H9 (cell line): Measurements from ENCODE around the gene PPFIBP2. TPM values are rescaled to one million over a fixed set of nuclear protein-coding genes. Genes with fewer than 3 reads are reported as not detected.
A peak's percentile ranks its signal among the peaks of the same experiment; 100 is the strongest.

Experiments
- DNase-seq: peaks from one replicate; pipeline ENCODE4 v3.0.0-alpha.2; 2017
- H2AFZ ChIP-seq: one replicate; pipeline ENCODE4 v1.6.1; 2013; ENCODE audit warnings: mild to moderate bottlenecking, low read length, control low read depth, moderate library complexity
- H2AK5ac ChIP-seq: 2 replicates; pipeline ENCODE4 v1.6.1; 2013; ENCODE audit warnings: low read length, control low read depth, mixed read lengths; ENCODE audit not compliant: insufficient read length
- H2BK120ac ChIP-seq: one replicate; pipeline ENCODE4 v1.6.1; 2013; ENCODE audit warnings: low read depth, mild to moderate bottlenecking, low read length, control low read depth, inconsistent platforms; ENCODE audit not compliant: poor library complexity, severe bottlenecking
- H2BK12ac ChIP-seq: 2 replicates; pipeline ENCODE4 v1.6.1; 2013; ENCODE audit warnings: low read length, control low read depth, mixed read lengths, low read depth; ENCODE audit not compliant: insufficient read length
- H2BK15ac ChIP-seq: 2 replicates; pipeline ENCODE4 v1.6.1; 2013; ENCODE audit warnings: low read depth, low read length, control low read depth
- H2BK20ac ChIP-seq: one replicate; pipeline ENCODE4 v1.6.1; 2013; ENCODE audit warnings: low read depth, mild to moderate bottlenecking, low read length, control low read depth, inconsistent platforms; ENCODE audit not compliant: poor library complexity, severe bottlenecking
- H2BK5ac ChIP-seq: 2 replicates; pipeline ENCODE4 v1.6.1; 2013; ENCODE audit warnings: low read length, control low read depth, mixed read lengths; ENCODE audit not compliant: insufficient read length
- H3K14ac ChIP-seq: 2 replicates; pipeline ENCODE4 v1.6.1; 2013; ENCODE audit warnings: low read length, control low read depth; ENCODE audit not compliant: insufficient read depth
- H3K18ac ChIP-seq: 2 replicates; pipeline ENCODE4 v1.6.1; 2013; ENCODE audit warnings: low read depth, mild to moderate bottlenecking, mixed read lengths, low read length, control low read depth; ENCODE audit not compliant: insufficient read length
- H3K23ac ChIP-seq: 2 replicates; pipeline ENCODE4 v1.6.1; 2013; ENCODE audit warnings: low read length, control low read depth, mixed read lengths, low read depth; ENCODE audit not compliant: insufficient read length
- H3K23me2 ChIP-seq: 2 replicates; pipeline ENCODE4 v1.6.1; 2013; ENCODE audit warnings: low read depth, mild to moderate bottlenecking, mixed read lengths, low read length, control low read depth; ENCODE audit not compliant: insufficient read length, poor library complexity, severe bottlenecking
- H3K27ac ChIP-seq: 2 replicates; pipeline ENCODE4 v1.5.1; 2013; ENCODE audit warnings: low read length, control low read depth, mixed read lengths, low read depth; ENCODE audit not compliant: insufficient read length
- H3K27me3 ChIP-seq: 2 replicates; pipeline ENCODE4 v1.6.1; 2013; ENCODE audit warnings: low read length, control low read depth, inconsistent platforms; ENCODE audit not compliant: insufficient read depth
- H3K4ac ChIP-seq: 2 replicates; pipeline ENCODE4 v1.6.1; 2013; ENCODE audit warnings: low read depth, mild to moderate bottlenecking, control low read depth, inconsistent platforms, low read length, moderate library complexity
- H3K4me1 ChIP-seq: 2 replicates; pipeline ENCODE4 v1.6.1; 2013; ENCODE audit warnings: low read length, control low read depth, inconsistent platforms; ENCODE audit not compliant: insufficient read depth
- H3K4me2 ChIP-seq: 2 replicates; pipeline ENCODE4 v1.6.1; 2013; ENCODE audit warnings: low read length, control low read depth, mixed read lengths; ENCODE audit not compliant: insufficient read length, insufficient read depth
- H3K56ac ChIP-seq: 2 replicates; pipeline ENCODE4 v1.6.1; 2013; ENCODE audit warnings: low read depth, mild to moderate bottlenecking, mixed read lengths, low read length, control low read depth; ENCODE audit not compliant: insufficient read length
- H3K79me1 ChIP-seq: 2 replicates; pipeline ENCODE4 v1.6.1; 2013; ENCODE audit warnings: low read depth, mild to moderate bottlenecking, moderate library complexity, low read length, control low read depth, inconsistent platforms; ENCODE audit not compliant: insufficient read depth, poor library complexity, severe bottlenecking
- H3K79me2 ChIP-seq: 2 replicates; pipeline ENCODE4 v1.6.1; 2013; ENCODE audit warnings: low read length, control low read depth, inconsistent platforms; ENCODE audit not compliant: insufficient read depth
- H3K9ac ChIP-seq: 2 replicates; pipeline ENCODE4 v1.6.1; 2013; ENCODE audit warnings: low read length, control low read depth, mixed read lengths; ENCODE audit not compliant: insufficient read length; ENCODE audit errors: extremely low read depth
- H3K9me3 ChIP-seq: one replicate; pipeline ENCODE4 v1.6.1; 2013; ENCODE audit warnings: low read depth, low read length, inconsistent platforms; ENCODE audit not compliant: control insufficient read depth
- H3T11ph ChIP-seq: one replicate; pipeline ENCODE4 v1.6.1; 2013; ENCODE audit warnings: mild to moderate bottlenecking, low read length, control low read depth, inconsistent platforms
- H4K20me1 ChIP-seq: one replicate; pipeline ENCODE4 v1.6.1; 2013; ENCODE audit not compliant: control insufficient read depth, insufficient read length, insufficient read depth
- H4K5ac ChIP-seq: 2 replicates; pipeline ENCODE4 v1.6.1; 2013; ENCODE audit warnings: low read depth, mild to moderate bottlenecking, mixed read lengths, low read length, control low read depth; ENCODE audit not compliant: insufficient read length
- H4K8ac ChIP-seq: replicated peaks from 2 replicates; pipeline ENCODE4 v1.6.1; 2013; ENCODE audit warnings: low read length, control low read depth, mixed read lengths, low read depth; ENCODE audit not compliant: insufficient read length
- H4K91ac ChIP-seq: 2 replicates; pipeline ENCODE4 v1.6.1; 2013; ENCODE audit warnings: low read depth, mild to moderate bottlenecking, moderate library complexity, mixed read lengths, low read length, control low read depth; ENCODE audit not compliant: insufficient read length
- H3K27ac Mint-ChIP-seq, 3 experiments: 2 replicates in 2 of 3; 3 replicates in 1 of 3; pipeline ENCODE4 v1.8.0; 2020 to 2021; ENCODE audit warnings: mixed read lengths in 3 of 3, mild to moderate bottlenecking in 1 of 3, moderate library complexity in 1 of 3
- H3K27me3 Mint-ChIP-seq: 2 replicates; pipeline ENCODE4 v1.8.0; 2021; ENCODE audit warnings: low read depth, mild to moderate bottlenecking, moderate library complexity, mixed read lengths
- H3K36me3 Mint-ChIP-seq, 3 experiments: 2 replicates in 2 of 3; 3 replicates in 1 of 3; pipeline ENCODE4 v1.8.0; 2020 to 2021; ENCODE audit warnings: low read depth in 3 of 3, mixed read lengths in 3 of 3; ENCODE audit not compliant: insufficient read depth in 1 of 3
- H3K4me1 Mint-ChIP-seq, 2 experiments: 2 replicates each; pipeline ENCODE4 v1.8.0; 2020; ENCODE audit warnings: mixed read lengths in 2 of 2
- H3K4me3 Mint-ChIP-seq, 2 experiments: 2 replicates in 1 of 2; 3 replicates in 1 of 2; pipeline ENCODE4 v1.8.0; 2020 to 2021; ENCODE audit warnings: mild to moderate bottlenecking in 2 of 2, mixed read lengths in 2 of 2, moderate library complexity in 1 of 2
- H3K9me3 Mint-ChIP-seq, 2 experiments: 2 replicates in 1 of 2; 3 replicates in 1 of 2; pipeline ENCODE4 v1.8.0; 2020; ENCODE audit warnings: mild to moderate bottlenecking in 2 of 2, mixed read lengths in 2 of 2, moderate library complexity in 1 of 2
- CTCF ChIP-seq: fragments of 200-600 bp; sonication (generic); conservative IDR thresholded peaks from 3 replicates; pipeline ENCODE4 v1.8.0; 2021; ENCODE audit warnings: antibody characterized with exemption, mild to moderate bottlenecking
- WGBS: extraction: QIAGEN DNeasy Blood & Tissue Kit; methylation state at CpG from one replicate; pipeline ENCODE4 v1.1.7; 2013; ENCODE audit warnings: missing lambda C conversion rate, low lambda C conversion rate, mixed read lengths; ENCODE audit not compliant: insufficient read length; ENCODE audit errors: extremely low coverage; 5-methylcytosine and 5-hydroxymethylcytosine counted together
- total RNA-seq: library from RNA; stranded (reverse); gene quantifications from 2 replicates; pipeline ENCODE4 v1.2.1, GENCODE V29; 2021

Gene PPFIBP2
- total RNA-seq, 1 experiment from 2014 or later = 8.3 TPM

GRCh38 chr11:7548659-7549274 lies 35.0 kb downstream of the PPFIBP2 start:
- H2BK20ac ChIP-seq = no peak overlapping the region
- H3K79me1 ChIP-seq = no peaks in the 10 kb centered on the region
- no peak overlapping the region for H2BK12ac ChIP-seq
- H2AFZ ChIP-seq = no peak overlapping the region
- no peak overlapping the region for H3K56ac ChIP-seq
- no peaks in the 10 kb centered on the region for H3K79me2 ChIP-seq
- peak overlapping the region in 1 of 3 experiments; percentile 27; a peak in 1 of 7 replicates for H3K27ac Mint-ChIP-seq
- H2BK120ac ChIP-seq = no peak overlapping the region
- no peak overlapping the region for H3T11ph ChIP-seq
- no peak overlapping the region for H3K4me2 ChIP-seq
- H3K23ac ChIP-seq = no peak overlapping the region
- H3K4me3 Mint-ChIP-seq = no peak overlapping the region
- TF ChIP-seq CTCF = peak; percentile 86
- peaks cover 7% of the 10 kb centered on the region; the same call in 1 of the 2 replicates for H3K4me1 ChIP-seq
- no peak overlapping the region for H3K14ac ChIP-seq
- no peak overlapping the region for H2BK15ac ChIP-seq
- H3K9ac ChIP-seq = no peak overlapping the region
- H4K91ac ChIP-seq = no peak overlapping the region
- no peak overlapping the region for H3K18ac ChIP-seq
- H3K27ac ChIP-seq = no peak overlapping the region
- no peaks in the 10 kb centered on the region for H3K23me2 ChIP-seq
- WGBS = no CpG with 5 or more reads among the region's 7 CpGs
- H3K27me3 ChIP-seq = no peaks in the 10 kb centered on the region
- peaks cover 32 to 35% of the 10 kb centered on the region in 2 experiments for H3K4me1 Mint-ChIP-seq
- no peak overlapping the region for H2AK5ac ChIP-seq
- no peak overlapping the region for H4K5ac ChIP-seq
- H4K8ac ChIP-seq = no peak overlapping the region
- no peak overlapping the region for H3K4ac ChIP-seq
- H3K9me3 ChIP-seq = no peaks in the 10 kb centered on the region
- no peak overlapping the region for H2BK5ac ChIP-seq
- no peaks in the 10 kb centered on the region for H3K9me3 Mint-ChIP-seq
- H4K20me1 ChIP-seq = no peaks in the 10 kb centered on the region
- DNase-seq = peak; percentile 89
- H3K36me3 Mint-ChIP-seq = no peaks in the 10 kb centered on the region; a peak in 1 of 7 replicates
- no peaks in the 10 kb centered on the region; the same call in 1 of the 2 replicates for H3K27me3 Mint-ChIP-seq
